Measurements from ENCODE around the gene ARAP2. TPM values are rescaled to one million over a fixed set of nuclear protein-coding genes. Genes with fewer than 3 reads are reported as not detected.

Gene ARAP2
- total RNA-seq, 1 donor from 2014 or later: 0.93 TPM

DNA sequence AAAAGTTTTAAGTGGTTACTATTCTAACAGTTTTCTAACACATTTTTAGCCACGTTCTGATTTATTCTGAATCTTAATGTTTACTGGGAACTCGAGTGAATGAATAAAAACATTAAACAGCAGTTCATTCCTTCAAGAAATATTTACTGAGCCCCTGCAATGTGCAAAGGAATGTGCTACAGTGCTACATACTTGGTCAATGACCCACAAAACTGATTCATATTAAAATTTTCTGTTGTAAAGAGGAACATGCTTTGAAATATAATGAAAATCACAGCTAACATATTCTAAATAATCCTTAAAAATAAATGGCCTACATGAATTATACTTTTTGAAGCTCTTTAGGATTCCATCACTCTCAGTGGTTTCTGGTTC, 78.7 kb downstream of the ARAP2 start:
- Mint-ChIP-seq H3K4me3 (no peak overlapping the region), H3K9me3 (peaks cover 2% of the 10 kb centered on the region), H3K27me3 (ENCODE audit: low read depth) (no peaks in the 10 kb centered on the region), H3K36me3 (ENCODE audit: low read depth) (no peaks in the 10 kb centered on the region), H3K4me1 (peaks cover 17% of the 10 kb centered on the region), H3K27ac (ENCODE audit: unreplicated experiment) (no peak overlapping the region)
- TF ChIP-seq, protein P1, sequence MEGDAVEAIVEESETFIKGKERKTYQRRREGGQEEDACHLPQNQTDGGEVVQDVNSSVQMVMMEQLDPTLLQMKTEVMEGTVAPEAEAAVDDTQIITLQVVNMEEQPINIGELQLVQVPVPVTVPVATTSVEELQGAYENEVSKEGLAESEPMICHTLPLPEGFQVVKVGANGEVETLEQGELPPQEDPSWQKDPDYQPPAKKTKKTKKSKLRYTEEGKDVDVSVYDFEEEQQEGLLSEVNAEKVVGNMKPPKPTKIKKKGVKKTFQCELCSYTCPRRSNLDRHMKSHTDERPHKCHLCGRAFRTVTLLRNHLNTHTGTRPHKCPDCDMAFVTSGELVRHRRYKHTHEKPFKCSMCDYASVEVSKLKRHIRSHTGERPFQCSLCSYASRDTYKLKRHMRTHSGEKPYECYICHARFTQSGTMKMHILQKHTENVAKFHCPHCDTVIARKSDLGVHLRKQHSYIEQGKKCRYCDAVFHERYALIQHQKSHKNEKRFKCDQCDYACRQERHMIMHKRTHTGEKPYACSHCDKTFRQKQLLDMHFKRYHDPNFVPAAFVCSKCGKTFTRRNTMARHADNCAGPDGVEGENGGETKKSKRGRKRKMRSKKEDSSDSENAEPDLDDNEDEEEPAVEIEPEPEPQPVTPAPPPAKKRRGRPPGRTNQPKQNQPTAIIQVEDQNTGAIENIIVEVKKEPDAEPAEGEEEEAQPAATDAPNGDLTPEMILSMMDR (conservative IDR thresholded peaks at IDR 0.05): no peak
- DNase-seq (ENCODE audit: low read depth, low spot score): no peak

GRCh38 chr4:36164900-36165630, 79.2 kb downstream of the ARAP2 start:
- Mint-ChIP-seq H3K9me3 (peaks cover 2% of the 10 kb centered on the region), H3K4me3 (no peak overlapping the region), H3K27me3 (ENCODE audit: low read depth) (no peaks in the 10 kb centered on the region), H3K36me3 (ENCODE audit: low read depth) (no peaks in the 10 kb centered on the region), H3K4me1 (peaks cover 17% of the 10 kb centered on the region), H3K27ac (ENCODE audit: unreplicated experiment) (no peak overlapping the region)
- TF ChIP-seq, protein P1 (conservative IDR thresholded peaks at IDR 0.05): no peak
- no peak for DNase-seq (ENCODE audit: low read depth, low spot score)

DNA sequence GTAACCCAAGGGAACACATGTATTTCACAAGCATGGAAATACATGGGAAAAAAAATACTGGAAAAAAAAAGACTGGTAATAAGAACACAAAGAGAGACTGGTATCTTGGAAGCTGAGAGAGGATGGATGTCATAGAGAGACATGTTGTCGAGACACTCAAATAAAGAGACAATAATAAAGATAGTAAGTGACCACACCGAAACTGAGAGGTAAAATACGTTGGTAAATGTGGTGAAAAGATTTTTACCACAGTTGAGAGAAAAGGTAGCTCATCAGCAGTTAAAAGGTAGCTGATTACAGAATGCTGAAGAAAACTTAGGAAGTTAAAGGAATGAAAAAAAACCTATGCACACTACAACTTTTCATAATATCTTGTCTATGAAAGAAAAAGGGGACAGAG, 81.1 kb downstream of the ARAP2 start:
- Mint-ChIP-seq H3K9me3 (no peaks in the 10 kb centered on the region), H3K36me3 (ENCODE audit: low read depth) (no peaks in the 10 kb centered on the region), H3K27ac (ENCODE audit: unreplicated experiment) (no peak overlapping the region), H3K4me1 (peaks cover 15% of the 10 kb centered on the region), H3K4me3 (no peak overlapping the region), H3K27me3 (ENCODE audit: low read depth) (no peaks in the 10 kb centered on the region)
- TF ChIP-seq, protein P1 (conservative IDR thresholded peaks at IDR 0.05): no peak
- DNase-seq (ENCODE audit: low read depth, low spot score): no peak

DNA sequence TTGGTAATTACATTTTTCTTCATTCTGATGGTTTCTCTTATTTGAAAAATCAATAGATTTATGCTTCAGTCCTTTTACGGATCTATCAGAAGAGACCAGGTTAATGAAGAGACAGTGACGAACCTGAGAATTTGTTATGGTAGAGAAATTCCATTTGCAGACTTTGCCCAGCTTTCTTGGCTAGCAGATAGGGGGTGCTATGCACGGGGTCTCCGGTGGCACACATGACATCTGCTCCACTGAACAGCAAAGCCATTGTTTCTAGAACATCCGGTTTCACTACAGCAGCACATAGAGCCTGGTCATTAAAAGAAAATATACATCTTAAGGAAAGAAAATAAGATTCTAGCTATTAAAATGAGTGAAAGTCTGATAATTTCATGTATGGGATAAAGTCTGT, 85.1 kb downstream of the ARAP2 start:
- no peak overlapping the region for H3K4me3 Mint-ChIP-seq
- H3K27ac Mint-ChIP-seq (ENCODE audit: unreplicated experiment): no peak overlapping the region
- H3K9me3 Mint-ChIP-seq: no peaks in the 10 kb centered on the region
- no peaks in the 10 kb centered on the region for H3K27me3 Mint-ChIP-seq (ENCODE audit: low read depth)
- TF ChIP-seq, protein P1 (conservative IDR thresholded peaks at IDR 0.05): no peak
- DNase-seq (ENCODE audit: low read depth, low spot score): no peak
- H3K36me3 Mint-ChIP-seq (ENCODE audit: low read depth): no peaks in the 10 kb centered on the region
- H3K4me1 Mint-ChIP-seq: peaks cover 4% of the 10 kb centered on the region

GRCh38 chr4:36152735-36153134, 91.6 kb downstream of the ARAP2 start:
- no peaks in the 10 kb centered on the region for H3K27me3 Mint-ChIP-seq (ENCODE audit: low read depth)
- no peak overlapping the region for H3K27ac Mint-ChIP-seq (ENCODE audit: unreplicated experiment)
- H3K36me3 Mint-ChIP-seq (ENCODE audit: low read depth): no peaks in the 10 kb centered on the region
- no peaks in the 10 kb centered on the region for H3K9me3 Mint-ChIP-seq
- H3K4me1 Mint-ChIP-seq: no peaks in the 10 kb centered on the region
- TF ChIP-seq, protein P1 (conservative IDR thresholded peaks at IDR 0.05): no peak
- no peak for DNase-seq (ENCODE audit: low read depth, low spot score)
- no peak overlapping the region for H3K4me3 Mint-ChIP-seq
